ENCODE data around the gene MSTO1. TPM values are rescaled to one million over a fixed set of nuclear protein-coding genes. Genes with fewer than 3 reads are reported as not detected.

Gene MSTO1
- total RNA-seq, result 25.2 and 27.8 TPM in 2 replicates

DNA sequence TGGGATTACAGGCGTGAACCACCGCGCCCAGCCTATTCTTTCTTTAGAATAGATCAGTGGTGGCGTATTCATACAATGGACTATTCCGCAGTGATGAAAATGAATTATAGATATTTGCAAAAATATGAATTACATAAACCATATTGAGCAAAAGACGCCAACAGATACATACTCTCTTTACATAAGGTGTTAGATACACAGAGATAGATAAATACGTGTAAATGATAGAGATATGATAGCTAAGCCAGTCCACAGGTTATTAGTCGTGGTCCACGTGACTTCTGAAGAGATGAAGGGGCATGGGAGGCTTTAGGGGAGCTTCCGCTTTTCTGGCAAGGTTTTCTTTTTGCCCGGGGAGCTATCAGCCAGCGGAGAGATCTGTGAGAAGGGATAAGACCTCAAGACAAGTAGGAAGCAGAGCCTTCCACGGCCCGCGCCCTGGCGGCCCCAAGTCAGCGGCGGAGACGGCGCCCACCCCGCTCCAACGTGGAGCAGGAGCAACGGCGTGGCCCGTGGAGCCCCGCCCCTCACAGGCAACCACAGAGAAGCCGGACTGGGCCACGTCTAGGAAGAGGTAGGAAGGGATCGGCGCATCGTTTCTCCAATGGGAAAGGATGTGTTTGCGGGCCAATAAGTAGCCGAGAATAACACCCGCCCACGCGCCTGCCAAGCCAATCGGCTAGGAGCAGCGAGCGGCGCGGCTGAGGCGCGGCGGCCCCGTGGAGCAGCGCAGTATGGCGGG lies at the start of gene MSTO1:
TSS of gene MSTO1 (plus strand) at position 704 of the 742 bp plus-strand sequence. CDS start at position 735, 31 bp downstream.

DNA sequence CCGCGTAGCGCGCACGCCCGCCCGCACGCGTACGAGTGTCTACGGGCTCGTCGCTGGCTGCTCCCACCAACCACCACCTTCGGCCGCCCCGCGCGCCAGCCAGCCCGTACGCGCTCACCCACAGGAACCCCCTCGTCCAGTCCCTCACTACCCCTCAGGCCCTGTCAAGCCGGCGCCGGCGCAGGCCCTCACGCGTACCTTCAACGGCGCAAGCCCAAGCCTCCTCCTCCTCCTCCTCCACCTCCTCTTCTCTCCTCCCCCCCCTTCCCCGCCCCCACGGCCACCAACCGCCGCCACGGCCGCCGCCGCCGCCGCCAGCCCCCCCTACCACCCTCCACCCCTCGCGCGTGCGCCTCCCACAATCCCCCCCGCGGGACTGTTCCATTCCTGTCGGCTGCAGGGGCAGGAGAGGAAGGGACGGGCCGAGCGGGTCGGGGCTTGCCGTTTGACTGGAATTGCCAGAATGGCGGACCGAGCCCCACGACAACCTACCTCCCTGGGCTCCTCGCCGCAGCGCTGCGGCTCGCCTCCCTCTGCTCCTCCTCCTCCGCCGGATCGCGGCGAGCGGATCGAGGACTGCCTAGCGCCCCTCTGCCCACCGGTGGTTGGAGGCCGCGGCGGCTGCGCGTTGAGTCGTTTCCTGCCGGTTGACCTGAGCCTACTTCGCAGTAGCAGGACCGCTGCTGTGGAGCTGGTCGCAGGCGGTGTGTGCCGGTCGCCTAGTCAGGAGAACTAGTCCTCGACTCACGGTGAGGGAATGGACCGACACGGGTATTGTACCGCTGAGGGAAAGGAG lies 47.2 kb upstream of the MSTO1 start, which contains the start of gene ASH1L:
TSS of gene ASH1L (minus strand) at position 223 of the 796 bp plus-strand sequence. CDS start 41,284 bp downstream, outside the sequence.

Small RNA genes lying within 50 kb of the gene (small RNA-seq; reads per million reads assigned to genes)
- not detected for gene AL353807.4

Other genes with a start within 250 kb of the MSTO1 start
- 27.4 and 29.9 TPM in 2 replicates for gene ASH1L, start 47.4 kb upstream of the MSTO1 start, total RNA-seq
- gene YY1AP1, start 78.6 kb downstream of the MSTO1 start, total RNA-seq, result 54.5 and 57.6 TPM in 2 replicates
- gene DAP3, start 78.9 kb downstream of the MSTO1 start, total RNA-seq, result 74.7 and 95.7 TPM in 2 replicates
- 37.9 and 42.8 TPM in 2 replicates for gene GON4L, start 247.0 kb downstream of the MSTO1 start, total RNA-seq
- 34.4 and 35.9 TPM in 2 replicates for gene SYT11, start 249.3 kb downstream of the MSTO1 start, total RNA-seq